Measurements from ENCODE around the gene SUCNR1.

DNA sequence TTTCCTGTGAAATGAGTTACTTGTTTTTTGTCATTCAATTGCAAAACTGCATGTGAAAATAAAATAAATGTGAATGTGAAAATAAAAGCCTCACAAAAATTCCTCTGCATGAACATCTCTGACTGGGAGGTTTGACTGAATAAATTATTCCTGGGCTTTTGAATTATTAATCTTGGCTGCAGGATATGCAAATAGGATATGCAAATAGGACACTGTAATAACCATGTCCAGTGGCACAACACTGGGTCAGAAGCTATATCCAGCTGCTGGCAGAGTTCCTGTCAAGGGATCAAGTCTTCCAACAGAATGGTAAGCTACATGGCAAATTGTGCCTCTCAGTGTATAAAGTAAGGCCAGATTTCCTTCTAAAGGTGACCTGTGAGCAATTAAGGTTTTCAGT is at the start of gene SUCNR1:
- TF ChIP-seq EZH2 (IDR thresholded peaks at IDR 0.05) (no peak), POLR2AphosphoS5 (IDR thresholded peaks at IDR 0.05; ENCODE audit: borderline replicate concordance, low read depth, low read length) (no peak), FOXP2 (optimal IDR thresholded peaks at IDR 0.05; ENCODE audit: control extremely low read depth, extremely low read length, insufficient read depth) (no peak)
